ENCODE measurements around the gene SCN10A. TPM values are rescaled to one million over a fixed set of nuclear protein-coding genes. Genes with fewer than 3 reads are reported as not detected.

The SCN10A gene
- total and polyA plus RNA-seq, 2 experiments from 2014 or later, result not detected

- Histone ChIP-seq H3K4me2 (no peak overlapping the region), H3K9me2 (replicated peaks; ENCODE audit: insufficient read depth) (no peaks in the 10 kb centered on the region), H3K27me3 (peaks cover 23% of the 10 kb centered on the region), H3K27ac (no peak overlapping the region), H3K79me2 (no peaks in the 10 kb centered on the region), H4K20me1 (ENCODE audit: insufficient read depth, poor library complexity, severe bottlenecking) (no peaks in the 10 kb centered on the region), H3K9me3 (ENCODE audit: low read depth) (no peaks in the 10 kb centered on the region), H2AFZ (no peak overlapping the region), H3K4me1 (ENCODE audit: insufficient read depth) (no peaks in the 10 kb centered on the region), H3K4me3 (no peak overlapping the region), H3K36me3 (replicated peaks; ENCODE audit: insufficient read depth, low read depth) (no peaks in the 10 kb centered on the region)
- TF ChIP-seq EZH2phosphoT487 (IDR thresholded peaks at IDR 0.05; ENCODE audit: low read depth, severe bottlenecking, unreplicated experiment) (no peak), EZH2 (IDR thresholded peaks at IDR 0.05; ENCODE audit: borderline replicate concordance) (no peak)
- TF ChIP-seq, protein P1, sequence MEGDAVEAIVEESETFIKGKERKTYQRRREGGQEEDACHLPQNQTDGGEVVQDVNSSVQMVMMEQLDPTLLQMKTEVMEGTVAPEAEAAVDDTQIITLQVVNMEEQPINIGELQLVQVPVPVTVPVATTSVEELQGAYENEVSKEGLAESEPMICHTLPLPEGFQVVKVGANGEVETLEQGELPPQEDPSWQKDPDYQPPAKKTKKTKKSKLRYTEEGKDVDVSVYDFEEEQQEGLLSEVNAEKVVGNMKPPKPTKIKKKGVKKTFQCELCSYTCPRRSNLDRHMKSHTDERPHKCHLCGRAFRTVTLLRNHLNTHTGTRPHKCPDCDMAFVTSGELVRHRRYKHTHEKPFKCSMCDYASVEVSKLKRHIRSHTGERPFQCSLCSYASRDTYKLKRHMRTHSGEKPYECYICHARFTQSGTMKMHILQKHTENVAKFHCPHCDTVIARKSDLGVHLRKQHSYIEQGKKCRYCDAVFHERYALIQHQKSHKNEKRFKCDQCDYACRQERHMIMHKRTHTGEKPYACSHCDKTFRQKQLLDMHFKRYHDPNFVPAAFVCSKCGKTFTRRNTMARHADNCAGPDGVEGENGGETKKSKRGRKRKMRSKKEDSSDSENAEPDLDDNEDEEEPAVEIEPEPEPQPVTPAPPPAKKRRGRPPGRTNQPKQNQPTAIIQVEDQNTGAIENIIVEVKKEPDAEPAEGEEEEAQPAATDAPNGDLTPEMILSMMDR (IDR thresholded peaks at IDR 0.05; ENCODE audit: poor library complexity), result no peak
- 64% methylated on average over 5 of the region's 5 CpGs for WGBS (ENCODE audit: low lambda C conversion rate, missing lambda C conversion rate)
- peak; percentile 16 for DNase-seq (ENCODE audit: low spot score)
These were observed 60.9 kb downstream of the SCN10A start for GRCh38 chr3:38755130-38755529.

DNA sequence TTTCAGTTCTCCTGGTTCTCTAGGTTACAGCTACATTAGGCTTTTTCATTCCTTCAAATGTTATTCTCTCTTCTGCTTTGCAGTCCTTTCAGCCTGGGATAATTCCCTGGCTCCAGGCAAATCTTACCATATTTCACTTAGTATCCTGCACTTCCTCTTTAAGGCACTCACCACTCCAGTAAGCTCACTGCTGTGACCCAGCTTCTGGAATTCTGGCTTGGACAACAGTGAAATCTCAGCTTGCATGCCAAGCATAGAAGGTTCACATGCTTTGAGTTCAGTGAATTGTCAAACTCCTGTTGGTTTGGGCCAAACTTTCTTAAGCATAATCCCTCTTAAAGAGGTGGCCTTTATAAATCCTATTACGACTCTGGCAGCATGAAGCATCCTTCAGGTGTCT lies 69.4 kb downstream of the SCN10A start:
- H3K9me2 ChIP-seq (replicated peaks; ENCODE audit: insufficient read depth), result no peaks in the 10 kb centered on the region
- TF ChIP-seq EZH2phosphoT487 (IDR thresholded peaks at IDR 0.05; ENCODE audit: low read depth, severe bottlenecking, unreplicated experiment) (no peak), EZH2 (IDR thresholded peaks at IDR 0.05; ENCODE audit: borderline replicate concordance) (no peak)
- TF ChIP-seq, protein P1 (IDR thresholded peaks at IDR 0.05; ENCODE audit: poor library complexity), result no peak
- WGBS (ENCODE audit: low lambda C conversion rate, missing lambda C conversion rate), result 81% methylated on average over 1 of the region's 1 CpG
- H3K79me2 ChIP-seq, result no peaks in the 10 kb centered on the region
- H3K4me2 ChIP-seq, result no peak overlapping the region
- DNase-seq (ENCODE audit: low spot score), result no peak
- H3K36me3 ChIP-seq (replicated peaks; ENCODE audit: insufficient read depth, low read depth), result no peaks in the 10 kb centered on the region
- H3K9me3 ChIP-seq (ENCODE audit: low read depth), result no peaks in the 10 kb centered on the region
- no peak overlapping the region for H3K27ac ChIP-seq
- H3K4me3 ChIP-seq, result no peak overlapping the region
- H3K27me3 ChIP-seq, result no peaks in the 10 kb centered on the region
- no peaks in the 10 kb centered on the region for H4K20me1 ChIP-seq (ENCODE audit: insufficient read depth, poor library complexity, severe bottlenecking)
- H2AFZ ChIP-seq, result no peak overlapping the region
- no peaks in the 10 kb centered on the region for H3K4me1 ChIP-seq (ENCODE audit: insufficient read depth)

DNA sequence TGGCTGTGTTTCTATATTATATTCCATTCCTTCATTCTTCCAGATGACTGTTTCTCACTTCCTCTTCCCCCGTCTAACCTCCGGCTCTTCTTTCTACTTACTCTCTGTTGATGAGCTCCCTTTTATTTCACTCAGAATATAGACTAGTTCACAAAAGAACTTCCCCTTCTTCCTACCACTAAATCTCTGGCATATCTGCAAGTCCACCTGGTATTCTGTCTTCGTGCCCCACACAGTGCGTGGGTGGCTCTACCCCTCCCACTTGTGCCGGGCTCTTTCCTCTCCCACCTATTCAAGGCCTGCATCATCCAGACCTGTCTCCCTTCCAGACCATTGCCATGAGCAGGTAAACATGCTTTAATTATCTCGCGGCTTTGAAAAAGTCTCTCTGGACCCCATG lies 73.0 kb downstream of the SCN10A start:
- no peak for TF ChIP-seq EZH2phosphoT487 (IDR thresholded peaks at IDR 0.05; ENCODE audit: low read depth, severe bottlenecking, unreplicated experiment)
- TF ChIP-seq EZH2 (IDR thresholded peaks at IDR 0.05; ENCODE audit: borderline replicate concordance), result no peak
- TF ChIP-seq, protein P1 (IDR thresholded peaks at IDR 0.05; ENCODE audit: poor library complexity), result no peak
- no peaks in the 10 kb centered on the region for H3K27me3 ChIP-seq
- H2AFZ ChIP-seq, result no peak overlapping the region
- WGBS (ENCODE audit: low lambda C conversion rate, missing lambda C conversion rate), result 89% methylated on average over 7 of the region's 7 CpGs
- no peaks in the 10 kb centered on the region for H3K79me2 ChIP-seq
- H3K4me2 ChIP-seq, result no peak overlapping the region
- no peak for DNase-seq (ENCODE audit: low spot score)
- H3K27ac ChIP-seq, result no peak overlapping the region
- H3K4me3 ChIP-seq, result no peak overlapping the region
- H3K9me3 ChIP-seq (ENCODE audit: low read depth), result no peaks in the 10 kb centered on the region
- H3K36me3 ChIP-seq (replicated peaks; ENCODE audit: insufficient read depth, low read depth), result no peaks in the 10 kb centered on the region
- H3K9me2 ChIP-seq (replicated peaks; ENCODE audit: insufficient read depth), result no peaks in the 10 kb centered on the region
- no peaks in the 10 kb centered on the region for H4K20me1 ChIP-seq (ENCODE audit: insufficient read depth, poor library complexity, severe bottlenecking)
- H3K4me1 ChIP-seq (ENCODE audit: insufficient read depth), result no peaks in the 10 kb centered on the region

GRCh38 chr3:38742550-38742949 lies 73.5 kb downstream of the SCN10A start:
- H3K4me3 ChIP-seq, result no peak overlapping the region
- TF ChIP-seq EZH2 (IDR thresholded peaks at IDR 0.05; ENCODE audit: borderline replicate concordance), result no peak
- TF ChIP-seq, protein P1 (IDR thresholded peaks at IDR 0.05; ENCODE audit: poor library complexity), result no peak
- no peak for TF ChIP-seq EZH2phosphoT487 (IDR thresholded peaks at IDR 0.05; ENCODE audit: low read depth, severe bottlenecking, unreplicated experiment)
- no peaks in the 10 kb centered on the region for H3K9me3 ChIP-seq (ENCODE audit: low read depth)
- 100% methylated on average over 1 of the region's 1 CpG for WGBS (ENCODE audit: low lambda C conversion rate, missing lambda C conversion rate)
- no peaks in the 10 kb centered on the region for H3K27me3 ChIP-seq
- no peaks in the 10 kb centered on the region for H3K36me3 ChIP-seq (replicated peaks; ENCODE audit: insufficient read depth, low read depth)
- H3K4me2 ChIP-seq, result no peak overlapping the region
- no peaks in the 10 kb centered on the region for H4K20me1 ChIP-seq (ENCODE audit: insufficient read depth, poor library complexity, severe bottlenecking)
- H2AFZ ChIP-seq, result no peak overlapping the region
- no peaks in the 10 kb centered on the region for H3K4me1 ChIP-seq (ENCODE audit: insufficient read depth)
- no peaks in the 10 kb centered on the region for H3K9me2 ChIP-seq (replicated peaks; ENCODE audit: insufficient read depth)
- no peak for DNase-seq (ENCODE audit: low spot score)
- H3K27ac ChIP-seq, result no peak overlapping the region
- H3K79me2 ChIP-seq, result no peaks in the 10 kb centered on the region

All from hepatocyte (in vitro differentiated cells).